ENCODE data around the gene STXBP1. TPM values are rescaled to one million over a fixed set of nuclear protein-coding genes. Genes with fewer than 3 reads are reported as not detected.

Gene STXBP1
- total RNA-seq, 6 experiments from 2014 or later, result 1.8 to 13.5 (median 4.1) TPM

GRCh38 chr9:127595611-127596010 lies 16.5 kb upstream of the STXBP1 start:
- DNase-seq, result no peak
- H3K9me3 ChIP-seq, result no peaks in the 10 kb centered on the region
- WGBS (ENCODE audit: insufficient coverage, low coverage, low lambda C conversion rate, missing lambda C conversion rate), result 41% methylated on average over 5 of the region's 5 CpGs
- H3K36me3 ChIP-seq, result no peaks in the 10 kb centered on the region
- ATAC-seq, result no peak
- intact Hi-C loops (cut with DNase I), result loop anchor here (10.0 kb wide), 1 partner anchor 329 kb away; no protein-coding TSS in a partner anchor
- no peaks in the 10 kb centered on the region for H3K27me3 ChIP-seq
- no peak for TF ChIP-seq POLR2A (IDR thresholded peaks at IDR 0.05)
- TF ChIP-seq CTCF (IDR thresholded peaks at IDR 0.05), result no peak
- H3K4me1 ChIP-seq, result no peaks in the 10 kb centered on the region
- H3K27ac ChIP-seq, result no peak overlapping the region
- H3K4me3 ChIP-seq, result no peak overlapping the region

DNA sequence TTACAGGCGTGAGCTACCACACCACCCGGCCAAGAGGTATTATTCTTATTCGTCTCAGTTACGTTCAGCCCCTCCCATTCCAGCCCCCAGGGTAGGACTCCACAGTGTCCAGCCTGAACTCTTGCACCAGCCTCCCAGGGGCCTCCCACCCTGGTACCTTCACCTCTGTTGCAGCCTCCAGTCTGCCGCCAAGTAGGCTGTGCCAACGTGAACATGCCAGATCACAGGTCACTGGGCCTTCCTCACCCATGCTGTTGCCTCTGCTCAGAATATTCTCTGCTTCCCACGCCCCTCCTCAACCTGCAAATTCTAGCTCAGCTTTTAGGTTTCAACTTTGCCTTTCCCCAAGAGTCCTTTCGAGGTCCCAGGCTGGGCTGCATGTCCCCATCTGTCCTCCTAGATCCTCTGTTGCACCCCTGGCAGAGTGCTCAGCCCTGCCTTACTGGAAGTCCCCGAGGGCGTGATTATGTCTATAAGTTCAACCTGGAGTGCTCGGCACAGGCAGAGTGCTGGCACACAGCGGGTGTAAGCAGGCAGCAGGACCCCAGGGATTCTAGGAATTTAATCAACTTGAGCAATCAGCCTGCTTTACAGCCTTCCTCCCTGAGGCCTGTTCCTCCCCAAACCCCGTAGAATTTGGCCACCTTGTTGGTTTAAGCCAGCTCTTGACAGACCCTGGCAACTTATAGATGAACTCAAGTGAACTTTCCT lies 13.1 kb upstream of the STXBP1 start:
- Histone ChIP-seq H3K36me3 (no peaks in the 10 kb centered on the region), H3K27ac (no peak overlapping the region), H3K9me3 (no peaks in the 10 kb centered on the region), H3K4me1 (no peaks in the 10 kb centered on the region), H3K4me3 (no peak overlapping the region), H3K27me3 (no peaks in the 10 kb centered on the region)
- DNase-seq (no peak), ATAC-seq (no peak)
- intact Hi-C loops (cut with DNase I), result loop anchor here (10.0 kb wide), 1 partner anchor 326 kb away; no protein-coding TSS in a partner anchor
- 68% methylated on average over 9 of the region's 13 CpGs for WGBS (ENCODE audit: insufficient coverage, low coverage, low lambda C conversion rate, missing lambda C conversion rate)
- no peak for TF ChIP-seq CTCF (IDR thresholded peaks at IDR 0.05)
- TF ChIP-seq POLR2A (IDR thresholded peaks at IDR 0.05), result no peak

DNA sequence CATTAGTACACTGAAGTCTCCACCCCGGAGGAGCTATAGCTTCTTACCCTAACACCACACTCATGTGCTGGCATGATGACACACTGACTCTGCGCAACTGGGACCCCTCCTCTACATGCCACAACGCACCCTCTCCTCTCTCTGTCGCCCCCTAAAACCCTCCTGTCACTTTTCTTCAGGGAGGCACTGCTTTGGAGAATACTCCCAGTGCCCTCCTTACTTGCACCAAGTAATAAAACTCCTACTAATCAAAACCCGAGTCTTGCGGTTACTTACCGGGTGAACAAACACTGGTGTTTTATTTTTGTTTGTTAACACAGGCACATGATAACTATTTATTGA lies 12.6 kb upstream of the STXBP1 start:
- H3K36me3 ChIP-seq, result no peaks in the 10 kb centered on the region
- TF ChIP-seq CTCF (IDR thresholded peaks at IDR 0.05) (no peak), POLR2A (IDR thresholded peaks at IDR 0.05) (no peak)
- H3K4me1 ChIP-seq, result no peaks in the 10 kb centered on the region
- 62% methylated on average over 7 of the region's 7 CpGs for WGBS (ENCODE audit: insufficient coverage, low coverage, low lambda C conversion rate, missing lambda C conversion rate)
- H3K4me3 ChIP-seq, result no peak overlapping the region
- no peak overlapping the region for H3K27ac ChIP-seq
- no peaks in the 10 kb centered on the region for H3K27me3 ChIP-seq
- intact Hi-C loops (cut with DNase I), result loop anchor here (10.0 kb wide), 1 partner anchor 325 kb away; no protein-coding TSS in a partner anchor
- H3K9me3 ChIP-seq, result no peaks in the 10 kb centered on the region
- no peak for ATAC-seq
- DNase-seq, result no peak

GRCh38 chr9:127603226-127603625 lies 8.9 kb upstream of the STXBP1 start:
- intact Hi-C loops (cut with DNase I), result no loop called here
- Histone ChIP-seq H3K36me3 (no peaks in the 10 kb centered on the region), H3K9me3 (no peaks in the 10 kb centered on the region), H3K4me1 (peaks cover 0 to under 1% (median 0%) of the 10 kb centered on the region in 4 donors), H3K27me3 (no peaks in the 10 kb centered on the region), H3K4me3 (no peak overlapping the region), H3K27ac (no peak overlapping the region)
- 62% methylated on average over 3 of the region's 3 CpGs for WGBS (ENCODE audit: insufficient coverage, low coverage, low lambda C conversion rate, missing lambda C conversion rate)
- TF ChIP-seq POLR2A (IDR thresholded peaks at IDR 0.05) (no peak), CTCF (IDR thresholded peaks at IDR 0.05) (no peak)
- no peak for DNase-seq
- no peak for ATAC-seq

Data from right lobe of liver (tissue), 6 donors.